G401 (cell line): ENCODE measurements around the gene TSEN15. TPM values are rescaled to one million over a fixed set of nuclear protein-coding genes. Genes with fewer than 3 reads are reported as not detected.
"Not testable (repeated sequence)": the region's sequence is repeated elsewhere in the genome, so short reads cannot be mapped to it uniquely, and the experiment has no call there.

Source experiments
- DNase-seq: peaks from one replicate; pipeline ENCODE4 v3.0.0-alpha.2; 2015; ENCODE audit warnings: low spot score
- in situ Hi-C: cut with HindIII; loops from 2 replicates; pipeline ENCODE4 v1.10.0; 2016; ENCODE audit warnings: low sequenced_read_pairs, mixed read lengths
- total RNA-seq: library from RNA; depleted of rRNA; stranded (reverse); fragments of >200 nt; shearing (Covaris generic); gene quantifications from 2 replicates; pipeline ENCODE4 v1.2.3, GENCODE V29; 2014

Gene TSEN15
- total RNA-seq, 1 experiment from 2014 or later = 48.0 TPM

- in situ Hi-C loops = no loop called here
Measured at GRCh38 chr1:184030433-184031091, 21.0 kb upstream of the TSEN15 start.

GRCh38 chr1:184031092-184031408 lies 20.5 kb upstream of the TSEN15 start:
- in situ Hi-C loops = no loop called here
- no peak for DNase-seq

More at GRCh38 chr1:184030433-184031091, 21.0 kb upstream of the TSEN15 start:
- DNase-seq = peak; percentile 14

GRCh38 chr1:184031409-184032107 lies 20.0 kb upstream of the TSEN15 start:
- peak; percentile 19 for DNase-seq
- in situ Hi-C loops = no loop called here

- in situ Hi-C loops = no loop called here
Measured at GRCh38 chr1:184032306-184032929, 19.1 kb upstream of the TSEN15 start.

GRCh38 chr1:184032930-184033418 lies 18.6 kb upstream of the TSEN15 start:
- in situ Hi-C loops = no loop called here
- DNase-seq = no peak

More at GRCh38 chr1:184032306-184032929, 19.1 kb upstream of the TSEN15 start:
- no peak for DNase-seq

GRCh38 chr1:184033711-184034167 lies 17.8 kb upstream of the TSEN15 start:
- peak; percentile 36 for DNase-seq
- in situ Hi-C loops = no loop called here

- peak; percentile 46 for DNase-seq
- in situ Hi-C loops = no loop called here
Measured at GRCh38 chr1:184034761-184035379, 16.7 kb upstream of the TSEN15 start.

- in situ Hi-C loops = no loop called here
Measured at GRCh38 chr1:184035719-184036516, 15.6 kb upstream of the TSEN15 start.

GRCh38 chr1:184036517-184036949 lies 15.0 kb upstream of the TSEN15 start:
- peak; percentile 76 for DNase-seq
- in situ Hi-C loops = no loop called here

More at GRCh38 chr1:184035719-184036516, 15.6 kb upstream of the TSEN15 start:
- peak; percentile 64 for DNase-seq

- in situ Hi-C loops = no loop called here
- DNase-seq = no peak
Measured at GRCh38 chr1:184037849-184038591, 13.5 kb upstream of the TSEN15 start.

GRCh38 chr1:184039126-184039525 lies 12.4 kb upstream of the TSEN15 start:
- DNase-seq = peak; percentile 79
- in situ Hi-C loops = no loop called here

- no peak for DNase-seq
- in situ Hi-C loops = no loop called here
Measured at GRCh38 chr1:184041731-184042130, 9.8 kb upstream of the TSEN15 start.

GRCh38 chr1:184043315-184043714 lies 8.2 kb upstream of the TSEN15 start:
- DNase-seq, in situ Hi-C loops: not testable (repeated sequence)

- in situ Hi-C loops = no loop called here
- no peak for DNase-seq
Measured at GRCh38 chr1:184044603-184045376, 6.7 kb upstream of the TSEN15 start.

- DNase-seq, in situ Hi-C loops: not testable (repeated sequence)
Measured at GRCh38 chr1:184047541-184047940, 4.0 kb upstream of the TSEN15 start.

- no peak for DNase-seq
- in situ Hi-C loops = no loop called here
Measured at GRCh38 chr1:184048561-184049240, 2.8 kb upstream of the TSEN15 start.

- DNase-seq = no peak
- in situ Hi-C loops = no loop called here
Measured at GRCh38 chr1:184049291-184049690, 2.2 kb upstream of the TSEN15 start.
